Lung (tissue), 12 donors: ENCODE data around the gene RAB11FIP2. TPM values are rescaled to one million over a fixed set of nuclear protein-coding genes. Genes with fewer than 3 reads are reported as not detected.
"Not testable (repeated sequence)": the region's sequence is repeated elsewhere in the genome, so short reads cannot be mapped to it uniquely, and the experiment has no call there.

Experiments used
- ATAC-seq: fragments of 200-7000 bp; cut with Tn5 transposase; one replicate; pipeline ENCODE4 v1.9.1; 2020; ENCODE audit warnings: moderate number of reproducible peaks; ENCODE audit not compliant: insufficient read depth, low FRiP score
- DNase-seq, 3 donors: peaks; one replicate each; pipeline ENCODE4 v3.0.0-alpha.2; 2013 to 2017
- H3K27ac ChIP-seq, 2 donors: one replicate each; pipeline ENCODE4 v1.5.1; 2013; ENCODE audit warnings: mild to moderate bottlenecking in 2 of 2, moderate library complexity in 2 of 2, control low read depth in 1 of 2, inconsistent platforms in 1 of 2, low read depth in 1 of 2, low read length in 1 of 2
- H3K27me3 ChIP-seq, 3 donors: one replicate each; pipeline ENCODE4 v1.5.1; 2013; ENCODE audit warnings: low read length in 2 of 3; ENCODE audit not compliant: control insufficient read depth in 3 of 3, insufficient read depth in 3 of 3
- H3K36me3 ChIP-seq, 4 donors: one replicate each; pipeline ENCODE4 v1.5.1; 2013; ENCODE audit warnings: low read length in 4 of 4, mild to moderate bottlenecking in 1 of 4, moderate library complexity in 1 of 4; ENCODE audit not compliant: control insufficient read depth in 4 of 4, insufficient read depth in 4 of 4
- H3K4me1 ChIP-seq, 5 donors: one replicate each; pipeline ENCODE4 v1.5.1; 2013; ENCODE audit warnings: low read length in 5 of 5, mild to moderate bottlenecking in 2 of 5, moderate library complexity in 1 of 5; ENCODE audit not compliant: control insufficient read depth in 5 of 5, insufficient read depth in 5 of 5
- H3K4me3 ChIP-seq: one replicate; pipeline ENCODE4 v1.5.1; 2013; ENCODE audit warnings: mild to moderate bottlenecking, control low read depth, moderate library complexity
- H3K9ac ChIP-seq, 2 donors: one replicate each; pipeline ENCODE4 v1.5.1; 2013; ENCODE audit warnings: low read length in 2 of 2, control low read depth in 1 of 2; ENCODE audit not compliant: insufficient read depth in 1 of 2
- H3K9me3 ChIP-seq, 4 donors: one replicate each; pipeline ENCODE4 v1.5.1; 2013; ENCODE audit warnings: low read length in 3 of 4, mild to moderate bottlenecking in 1 of 4, moderate library complexity in 1 of 4; ENCODE audit not compliant: control insufficient read depth in 4 of 4, insufficient read depth in 3 of 4
- CTCF ChIP-seq: IDR thresholded peaks from 2 replicates; pipeline ENCODE4 v1.5.1; 2012; ENCODE audit warnings: mild to moderate bottlenecking; ENCODE audit errors: control extremely low read depth, extremely low read depth
- WGBS, 2 donors: extraction: QIAGEN DNeasy Blood & Tissue Kit; methylation state at CpG; one replicate each; pipeline ENCODE4 v1.1.7; 2013; 5-methylcytosine and 5-hydroxymethylcytosine counted together
- polyA plus RNA-seq, 2 donors: library from polyadenylated mRNA; stranded (reverse); fragments of 200-250 nt; gene quantifications; one replicate each; pipeline ENCODE4 v1.2.1, GENCODE V29; 2013
- total RNA-seq, 2 donors: library from RNA; depleted of rRNA in 1 of 2; stranded (reverse); fragments of >200 nt in 1 of 2; gene quantifications; one replicate each; pipeline ENCODE4 v1.2.1, GENCODE V29; 2014 to 2021
- donor health status: control.
- donor health status: control.
- donor health status: Bipolar disorder and iron deficiency.
- donor health status: healthy.
- donor health status: DM: yes; HTN: yes; CAD: no.

Gene RAB11FIP2
- total and polyA plus RNA-seq, 4 donors = 4.2 to 52.4 (median 12.8) TPM

- DNase-seq (no peak), ATAC-seq (no peak)
- TF ChIP-seq CTCF = no peak
- Histone ChIP-seq H3K9ac (no peak overlapping the region), H3K4me3 (no peak overlapping the region), H3K27ac (no peak overlapping the region), H3K27me3 (no peaks in the 10 kb centered on the region), H3K4me1 (no peaks in the 10 kb centered on the region), H3K36me3 (no peaks in the 10 kb centered on the region), H3K9me3 (peaks cover 0 to 6% (median 0%) of the 10 kb centered on the region in 4 donors)
- WGBS, 2 donors = 86 to 87% methylated on average over 4 of the region's 4 CpGs
Measured at GRCh38 chr10:118080817-118081216, 34.1 kb upstream of the RAB11FIP2 start.

GRCh38 chr10:118076705-118077104, 30.0 kb upstream of the RAB11FIP2 start:
- no peaks in the 10 kb centered on the region for H3K4me1 ChIP-seq
- 86 to 93% methylated on average over 3 of the region's 3 CpGs for WGBS, 2 donors
- no peak for TF ChIP-seq CTCF
- DNase-seq (no peak), ATAC-seq (no peak)
- no peak overlapping the region for H3K4me3 ChIP-seq
- no peaks in the 10 kb centered on the region for H3K36me3 ChIP-seq
- no peak overlapping the region for H3K9ac ChIP-seq
- no peaks in the 10 kb centered on the region for H3K27me3 ChIP-seq
- H3K27ac ChIP-seq = no peak overlapping the region
- H3K9me3 ChIP-seq = no peaks in the 10 kb centered on the region

DNA sequence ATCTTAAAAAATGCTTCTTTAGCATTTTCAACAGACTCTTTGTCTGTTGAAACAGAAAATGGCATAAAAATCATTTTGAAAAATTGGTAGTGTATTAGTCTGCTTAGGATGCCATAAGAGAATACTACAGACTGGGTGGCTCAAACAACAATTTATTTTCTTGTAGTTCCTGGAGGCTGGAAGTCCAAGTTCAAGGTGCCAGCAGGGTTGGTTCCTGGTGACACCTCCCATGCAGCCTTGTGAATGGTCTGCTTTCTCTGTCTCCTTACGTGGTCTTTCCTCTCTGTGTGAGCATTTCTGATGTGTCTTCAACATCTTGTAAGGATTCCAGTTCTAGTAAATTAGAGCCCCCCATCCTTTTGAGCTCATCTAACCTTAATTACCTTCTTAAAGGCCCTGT, 26.1 kb upstream of the RAB11FIP2 start:
- Histone ChIP-seq H3K4me3 (no peak overlapping the region), H3K27me3 (no peaks in the 10 kb centered on the region), H3K27ac (no peak overlapping the region), H3K9me3 (no peaks in the 10 kb centered on the region), H3K9ac (no peak overlapping the region), H3K36me3 (no peaks in the 10 kb centered on the region), H3K4me1 (no peaks in the 10 kb centered on the region)
- TF ChIP-seq CTCF = no peak
- 91 to 92% methylated on average over 1 of the region's 1 CpG for WGBS, 2 donors
- no peak for DNase-seq
- no peak for ATAC-seq

DNA sequence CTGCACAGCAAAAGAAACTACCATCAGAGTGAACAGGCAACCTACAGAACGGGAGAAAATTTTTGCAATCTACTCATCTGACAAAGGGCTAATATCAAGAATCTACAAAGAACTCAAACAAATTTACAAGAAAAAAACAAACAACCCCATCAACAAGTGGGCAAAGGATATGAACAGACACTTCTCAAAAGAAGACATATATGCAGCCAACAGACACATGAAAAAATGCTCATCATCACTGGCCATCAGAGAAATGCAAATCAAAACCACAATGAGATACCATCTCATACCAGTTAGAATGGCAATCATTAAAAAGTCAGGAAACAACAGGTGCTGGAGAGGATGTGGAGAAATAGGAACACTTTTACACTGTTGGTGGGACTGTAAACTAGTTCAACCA, 20.6 kb upstream of the RAB11FIP2 start:
- not testable (repeated sequence) for H3K27ac ChIP-seq, H3K9me3 ChIP-seq, H3K4me3 ChIP-seq, H3K4me1 ChIP-seq, ATAC-seq, H3K27me3 ChIP-seq, H3K9ac ChIP-seq, DNase-seq, H3K36me3 ChIP-seq
- 89 to 100% methylated on average over 1 of the region's 1 CpG for WGBS, 2 donors
